ENCODE measurements around the gene CHST3. TPM values are rescaled to one million over a fixed set of nuclear protein-coding genes. Genes with fewer than 3 reads are reported as not detected.

The CHST3 gene
- total RNA-seq, 1 experiment from 2014 or later: 22.4 TPM

- no peak for DNase-seq (ENCODE audit: low read depth)
Measured at GRCh38 chr10:71950683-71951082, 13.5 kb upstream of the CHST3 start.

GRCh38 chr10:71952745-71953144 lies 11.4 kb upstream of the CHST3 start:
- DNase-seq (ENCODE audit: low read depth): peak; percentile 39

GRCh38 chr10:71957546-71958275 lies 6.5 kb upstream of the CHST3 start:
- no peak for DNase-seq (ENCODE audit: low read depth)

- no peak for DNase-seq (ENCODE audit: low read depth)
Measured at GRCh38 chr10:71959526-71959925, 4.7 kb upstream of the CHST3 start.

GRCh38 chr10:71961831-71962230 lies 2.4 kb upstream of the CHST3 start:
- DNase-seq (ENCODE audit: low read depth): no peak

GRCh38 chr10:71962901-71963300 lies 1.3 kb upstream of the CHST3 start:
- DNase-seq (ENCODE audit: low read depth): no peak

- no peak for DNase-seq (ENCODE audit: low read depth)
Measured at GRCh38 chr10:71963351-71964097, 671 bp upstream of the CHST3 start.

GRCh38 chr10:71964743-71965515 lies 734 bp downstream of the CHST3 start:
- DNase-seq (ENCODE audit: low read depth): peak; percentile 80

- DNase-seq (ENCODE audit: low read depth): no peak
Measured at GRCh38 chr10:71965623-71966022, 1.4 kb downstream of the CHST3 start.

- peak; percentile 86 for DNase-seq (ENCODE audit: low read depth)
Measured at GRCh38 chr10:71966046-71967004, 2.1 kb downstream of the CHST3 start.

GRCh38 chr10:71967958-71968357 lies 3.8 kb downstream of the CHST3 start:
- DNase-seq (ENCODE audit: low read depth): peak; percentile 60

GRCh38 chr10:71968553-71969474 lies 4.6 kb downstream of the CHST3 start:
- peak; percentile 78 for DNase-seq (ENCODE audit: low read depth)

- DNase-seq (ENCODE audit: low read depth): no peak
Measured at GRCh38 chr10:71969929-71970328, 5.7 kb downstream of the CHST3 start.

- peak; percentile 78 for DNase-seq (ENCODE audit: low read depth)
Measured at GRCh38 chr10:71970331-71970730, 6.1 kb downstream of the CHST3 start.

GRCh38 chr10:71970869-71971268 lies 6.7 kb downstream of the CHST3 start:
- DNase-seq (ENCODE audit: low read depth): peak; percentile 46

GRCh38 chr10:71971311-71971731 lies 7.1 kb downstream of the CHST3 start:
- DNase-seq (ENCODE audit: low read depth): no peak

- DNase-seq (ENCODE audit: low read depth): no peak
Measured at GRCh38 chr10:71971769-71972555, 7.8 kb downstream of the CHST3 start.

GRCh38 chr10:71972746-71973695 lies 8.8 kb downstream of the CHST3 start:
- DNase-seq (ENCODE audit: low read depth): peak; percentile 49

All from M059J (cell line).